Anterior cingulate cortex (tissue), 58 donors: ENCODE data around the gene NRAP.

Experiments used
- DNase-seq, 58 donors: peaks; one replicate each; lab custom pipeline; 2025; lab: John Stamatoyannopoulos, UW

The NRAP gene

DNA sequence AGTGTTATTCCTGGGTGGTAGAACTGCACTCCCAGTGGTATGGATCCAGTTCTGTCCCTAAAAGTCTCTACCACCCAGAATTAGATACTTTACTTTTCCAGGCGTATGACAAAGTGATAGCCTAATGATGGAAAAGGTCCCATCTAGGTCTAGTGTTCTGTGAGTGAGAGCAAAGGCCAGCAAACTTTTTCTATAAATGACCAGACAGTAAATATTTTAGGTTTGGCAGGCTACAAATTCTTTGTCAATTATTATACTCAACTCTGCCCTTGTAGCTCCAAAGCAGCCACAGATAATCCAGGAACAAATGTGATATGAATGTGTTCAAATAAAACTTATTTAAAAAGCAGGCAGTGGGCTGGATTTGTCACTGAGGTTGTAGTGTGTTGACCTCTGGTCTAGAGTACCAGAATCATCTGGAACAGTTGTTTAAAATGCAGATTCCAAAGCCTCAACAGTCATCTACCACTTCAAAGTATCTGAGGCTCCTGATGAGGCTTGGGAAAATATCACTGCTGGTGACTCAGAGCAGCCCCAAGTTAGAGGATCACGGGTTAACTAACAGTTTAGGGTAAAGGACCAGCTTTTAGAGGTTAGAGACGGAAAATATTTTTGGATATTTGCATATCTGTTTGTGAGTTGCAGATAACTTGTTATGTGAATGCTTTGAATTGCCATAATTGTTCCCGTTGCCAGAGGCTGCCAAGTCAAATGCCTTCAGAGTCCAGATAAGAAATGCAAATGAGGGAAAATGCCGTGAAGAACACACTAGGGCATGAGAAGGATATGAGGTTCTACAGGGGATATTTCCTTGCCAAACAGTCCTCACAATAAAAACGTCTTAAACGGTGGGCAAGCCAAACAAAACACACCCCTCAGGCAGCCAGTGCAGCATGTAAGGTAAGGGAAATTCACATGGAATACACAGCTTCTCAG lies 19.4 kb downstream of the NRAP start:
- DNase-seq: no peak

DNA sequence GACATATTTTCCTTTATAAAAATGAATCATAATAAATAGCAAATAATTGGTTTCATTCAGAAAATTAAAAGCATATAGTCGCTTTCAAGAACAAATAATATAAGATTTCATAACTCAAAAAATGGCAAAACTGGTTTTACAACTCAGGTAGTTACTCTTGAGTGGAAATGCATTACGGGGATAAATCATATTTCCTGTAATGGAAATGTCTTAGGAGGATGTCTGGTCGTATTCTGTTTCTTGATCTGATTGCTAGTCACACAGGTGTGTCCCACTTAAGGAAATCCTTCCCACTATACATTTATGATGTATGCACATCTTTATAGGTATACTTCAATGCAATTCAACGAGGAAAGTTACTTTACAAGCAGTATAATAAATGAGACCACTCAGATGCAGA lies 20.7 kb downstream of the NRAP start:
- DNase-seq: no peak

DNA sequence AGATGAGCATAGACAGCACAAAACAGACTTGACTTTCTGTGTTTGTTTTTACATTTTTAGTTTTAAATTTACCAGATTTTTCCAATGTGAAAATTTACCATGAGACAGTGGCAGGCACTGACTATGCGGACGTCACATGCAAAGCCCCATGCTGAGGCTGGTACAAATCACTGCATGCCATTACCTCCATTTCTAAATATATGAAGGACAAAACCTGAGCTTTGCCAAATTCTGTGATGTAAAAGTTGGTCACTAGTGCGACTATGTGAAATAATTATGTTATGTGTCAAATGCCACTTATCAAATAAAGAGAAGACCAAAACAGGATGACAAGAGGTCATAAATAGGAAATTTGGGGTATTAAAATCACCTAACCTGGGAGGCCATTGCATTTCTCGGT lies 22.1 kb downstream of the NRAP start:
- no peak for DNase-seq

DNA sequence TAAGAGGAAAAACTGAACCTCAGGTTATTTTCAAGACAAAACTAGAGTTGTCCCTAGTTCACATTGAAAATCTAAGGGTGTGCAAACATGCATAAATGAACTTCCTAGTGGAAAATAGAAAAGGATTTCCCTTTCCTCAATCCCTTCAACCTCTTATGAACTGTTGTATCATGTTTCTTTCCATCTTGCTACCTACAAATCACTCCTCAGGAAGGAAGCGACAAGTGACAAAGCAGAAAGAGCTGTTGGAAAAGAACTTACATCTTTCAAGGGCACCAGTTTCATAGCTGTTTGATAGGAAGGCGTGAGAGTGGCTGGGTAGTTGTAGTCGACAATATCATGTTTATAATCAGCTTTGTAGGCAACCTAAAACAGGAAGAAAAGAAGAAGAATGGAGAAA lies 23.9 kb downstream of the NRAP start:
- DNase-seq: no peak

DNA sequence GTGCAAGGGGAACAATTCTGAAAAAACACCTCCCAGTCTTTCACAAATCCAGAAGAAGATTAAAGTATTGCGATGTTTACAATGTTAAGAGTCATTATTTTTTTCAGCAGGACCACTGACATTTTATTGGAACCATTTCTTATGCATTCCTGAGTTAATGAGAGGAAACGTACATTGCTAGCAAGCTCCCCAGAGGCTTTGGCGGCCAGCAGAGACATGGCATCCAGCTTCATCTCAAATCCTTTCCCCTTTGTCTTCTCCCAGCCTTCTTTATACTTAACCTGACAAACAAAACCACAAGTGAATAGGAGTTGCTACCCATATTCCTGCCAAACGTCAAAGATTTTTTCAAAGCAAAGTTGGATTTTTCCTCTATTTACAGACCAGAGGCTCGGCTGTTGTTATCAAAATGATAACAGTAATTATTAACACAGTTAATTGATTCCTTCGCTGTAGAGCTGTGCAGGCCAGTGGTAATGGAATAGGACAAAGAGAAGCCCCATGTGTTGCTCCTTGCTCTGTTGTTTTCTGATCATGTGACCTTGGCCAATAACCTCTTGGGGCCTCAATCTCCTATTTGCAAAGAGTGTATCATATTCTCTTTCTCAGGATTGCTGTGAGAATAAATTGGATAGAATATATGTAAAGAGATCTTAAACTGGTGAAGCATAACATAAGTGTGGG lies 32.0 kb downstream of the NRAP start:
- DNase-seq: no peak

DNA sequence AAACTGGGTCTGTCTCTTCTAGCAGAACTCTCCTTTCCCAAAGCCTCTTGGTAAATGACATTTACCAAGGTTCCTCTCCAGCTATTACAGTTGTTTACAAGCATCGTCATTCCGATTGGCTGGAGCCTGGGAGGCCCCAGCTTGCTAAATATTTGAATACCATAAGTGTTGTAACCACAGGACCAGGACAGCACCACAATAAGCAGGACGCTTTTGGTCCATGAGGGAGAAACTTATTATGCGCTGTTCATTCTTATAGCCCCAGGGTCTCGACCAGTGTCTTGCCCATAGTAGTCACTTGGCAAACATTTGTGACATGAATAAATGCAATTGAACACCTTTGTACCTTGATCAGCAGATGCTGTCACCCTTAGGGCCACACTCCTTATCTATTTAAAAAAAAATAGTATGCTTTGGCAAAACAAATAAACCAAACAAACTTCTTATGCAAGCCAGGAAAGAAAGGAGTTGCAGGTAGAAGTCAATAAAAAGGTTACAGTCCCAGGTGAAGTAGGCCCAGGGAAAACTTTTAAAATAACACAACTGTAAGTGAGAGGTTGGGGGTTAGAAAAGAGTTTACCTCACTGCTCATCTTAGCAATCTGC lies 32.8 kb downstream of the NRAP start:
- no peak for DNase-seq

DNA sequence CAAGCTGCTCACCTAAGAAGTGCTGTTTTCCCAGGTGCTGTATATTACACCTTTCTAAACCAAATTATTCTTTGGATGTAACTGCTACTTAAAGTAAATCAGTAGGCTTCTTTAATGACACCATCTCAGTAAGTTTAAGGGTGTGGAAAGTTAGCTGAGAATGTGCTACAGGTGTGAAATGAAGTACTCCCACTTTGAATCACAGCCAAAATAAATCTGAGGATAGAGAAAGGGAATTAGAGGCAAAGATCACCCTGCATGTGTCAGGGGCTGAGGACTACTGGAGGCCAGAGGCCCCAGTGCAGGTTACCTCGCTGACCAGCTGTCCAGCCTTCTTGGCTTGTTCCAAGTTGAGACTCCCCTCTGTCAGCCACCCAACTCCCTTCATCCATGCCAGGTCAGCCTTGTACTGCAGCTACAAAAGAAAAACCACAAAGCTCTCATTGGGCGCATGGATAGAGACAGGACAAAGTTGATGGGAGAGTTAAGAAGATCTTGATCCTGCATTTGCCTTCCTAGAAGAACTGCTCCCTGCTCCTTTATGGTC lies 35.2 kb downstream of the NRAP start:
- no peak for DNase-seq

DNA sequence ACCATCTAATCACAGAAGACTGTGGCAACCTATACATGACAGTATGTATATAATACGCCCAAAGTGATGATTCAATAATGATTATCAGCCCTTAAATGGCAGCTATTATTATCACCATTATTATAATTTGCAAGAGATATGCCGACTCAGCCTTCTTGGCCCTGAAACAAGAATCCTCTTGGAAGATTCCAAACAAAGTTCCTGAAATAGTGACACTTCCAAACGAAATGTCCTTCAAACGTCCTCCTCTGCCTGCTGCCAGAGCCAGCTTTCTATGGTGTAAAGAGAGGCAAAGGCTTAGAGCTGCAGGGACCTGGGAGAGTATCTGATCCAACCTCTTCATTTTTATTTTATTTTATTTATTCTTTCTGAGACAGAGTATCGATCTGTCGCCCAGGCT lies 36.0 kb downstream of the NRAP start:
- no peak for DNase-seq

DNA sequence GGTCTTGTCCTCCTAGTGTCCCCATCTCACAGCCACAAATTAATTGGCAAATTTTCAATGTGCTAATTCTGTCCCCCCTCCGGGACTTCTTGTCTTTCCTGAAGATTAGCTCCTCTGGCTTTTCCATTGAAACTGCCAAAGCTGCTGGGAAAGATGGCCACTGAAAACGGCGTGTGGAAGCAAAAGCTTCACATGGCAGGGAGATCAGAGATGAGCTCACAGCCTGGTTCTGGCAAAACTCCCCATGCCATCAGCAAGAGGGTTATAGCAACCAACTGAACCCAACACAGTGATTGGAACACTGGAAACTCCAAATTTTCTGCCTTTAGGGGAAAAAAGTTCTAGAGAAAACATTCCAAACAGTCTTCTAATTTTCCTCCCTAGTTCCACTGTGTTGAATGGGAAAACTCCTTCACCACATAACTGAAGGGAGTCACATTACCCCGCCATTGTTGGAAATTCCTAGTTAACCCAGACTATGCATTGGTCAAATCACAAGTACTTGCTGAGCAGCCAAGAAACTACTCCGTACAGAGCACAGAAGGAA lies 37.0 kb downstream of the NRAP start:
- DNase-seq: no peak

DNA sequence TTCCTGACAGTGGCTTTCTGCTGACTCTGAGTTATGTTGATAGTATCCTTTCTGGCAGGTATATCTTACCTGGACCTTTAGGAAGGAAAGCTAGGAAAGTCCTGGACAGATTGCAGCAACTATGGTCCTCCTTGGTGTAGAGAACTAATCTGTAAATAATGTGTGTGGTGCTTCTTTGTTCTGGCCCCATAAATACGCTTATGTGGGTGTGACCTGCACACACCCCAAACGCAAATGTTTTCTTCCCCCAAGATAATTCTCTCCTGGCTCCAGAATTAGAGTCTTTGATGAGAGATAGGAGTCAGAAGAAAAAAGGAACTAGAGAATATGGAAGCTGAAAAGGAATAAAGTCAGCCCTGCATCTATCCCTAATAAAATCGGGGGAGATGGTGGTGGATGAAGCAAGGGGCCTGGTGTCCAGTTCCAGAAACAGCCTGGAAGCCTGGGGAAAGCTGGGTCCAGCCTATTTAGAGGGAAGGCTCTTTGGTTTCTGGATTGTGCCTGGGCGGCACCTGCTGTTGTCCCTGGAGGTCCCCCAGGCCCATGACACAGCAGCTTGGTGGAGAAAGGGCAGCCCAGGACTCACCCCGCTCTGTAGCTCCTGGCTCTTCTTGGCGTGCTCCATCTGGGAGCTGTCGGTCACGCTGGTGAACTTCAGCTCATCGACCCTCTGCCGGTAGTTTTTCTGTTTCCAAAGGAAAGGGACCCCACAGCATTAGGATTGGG lies 38.2 kb downstream of the NRAP start:
- no peak for DNase-seq

DNA sequence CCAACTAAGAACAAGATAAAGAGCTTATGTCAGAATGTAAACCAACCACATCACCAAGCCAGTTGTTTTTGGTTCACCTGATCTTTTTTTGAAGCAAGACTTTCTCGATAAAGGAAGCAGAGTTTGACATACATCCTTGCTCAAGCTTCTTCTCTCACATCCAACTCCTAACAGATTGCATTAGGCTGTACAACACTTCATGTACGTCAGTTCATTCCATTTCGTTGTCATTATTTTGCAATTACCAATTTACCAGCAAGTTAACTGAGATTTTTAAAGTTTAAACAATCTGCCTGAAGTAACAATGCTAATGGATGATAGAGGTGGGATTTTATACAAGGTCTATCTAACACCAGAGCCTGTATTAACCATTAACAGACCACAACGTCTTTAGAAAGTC lies 41.0 kb downstream of the NRAP start:
- DNase-seq: no peak

DNA sequence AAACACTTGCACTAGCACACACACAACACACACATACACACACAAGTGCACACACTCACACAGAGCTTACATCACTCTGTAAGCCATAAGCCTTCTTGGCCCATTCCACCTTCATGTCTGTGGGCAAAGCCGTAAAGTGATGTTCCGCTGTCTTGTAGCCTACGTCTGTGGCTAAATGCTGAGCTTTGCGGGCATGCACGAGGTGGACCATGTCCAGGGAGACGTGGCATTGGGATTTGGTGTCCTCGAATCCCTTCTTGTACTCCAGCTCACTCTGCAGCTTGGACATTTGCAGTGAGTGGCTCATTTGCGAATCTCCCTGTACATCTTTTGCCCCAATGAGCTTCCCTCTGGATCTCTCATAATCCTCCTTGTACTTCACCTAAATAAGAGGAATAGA lies 42.0 kb downstream of the NRAP start:
- no peak for DNase-seq

DNA sequence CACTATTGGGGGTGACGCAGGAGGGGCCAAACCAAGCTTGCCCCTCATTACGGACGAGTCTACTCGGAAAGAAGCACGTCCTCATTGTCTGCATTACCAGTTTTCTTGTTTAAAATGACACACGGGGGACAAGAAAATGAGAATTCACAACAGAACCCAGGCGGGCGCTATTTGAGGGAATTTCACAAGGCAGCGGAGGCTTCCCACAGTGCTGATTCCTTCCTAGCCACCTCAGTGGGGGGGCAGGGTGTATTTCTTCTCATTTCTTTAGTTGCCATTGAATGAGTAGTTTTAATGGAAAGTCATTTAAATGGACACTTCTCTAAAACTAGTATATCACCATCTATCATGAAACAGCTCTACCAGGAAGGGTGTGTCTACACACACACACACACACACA lies 42.9 kb downstream of the NRAP start:
- DNase-seq: no peak

DNA sequence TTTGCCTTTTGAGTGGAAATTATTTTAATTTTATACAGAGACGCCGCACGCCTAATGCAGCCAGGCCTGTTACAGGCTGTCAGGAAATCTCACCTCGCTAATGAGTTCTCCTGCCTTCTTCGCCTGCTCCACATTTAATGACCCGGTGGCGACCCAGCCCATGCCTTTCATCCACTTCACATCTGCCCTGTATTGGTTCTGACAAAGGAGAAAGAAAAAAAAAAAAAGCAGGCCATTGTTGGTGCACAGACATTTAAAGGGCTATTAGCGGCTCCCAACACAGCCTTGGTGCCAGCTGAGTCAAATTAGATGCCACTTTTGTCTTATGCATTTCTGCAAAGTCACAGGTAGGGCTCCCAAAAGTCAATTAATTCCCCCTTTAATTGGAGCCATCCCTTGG lies 43.3 kb downstream of the NRAP start:
- no peak for DNase-seq

DNA sequence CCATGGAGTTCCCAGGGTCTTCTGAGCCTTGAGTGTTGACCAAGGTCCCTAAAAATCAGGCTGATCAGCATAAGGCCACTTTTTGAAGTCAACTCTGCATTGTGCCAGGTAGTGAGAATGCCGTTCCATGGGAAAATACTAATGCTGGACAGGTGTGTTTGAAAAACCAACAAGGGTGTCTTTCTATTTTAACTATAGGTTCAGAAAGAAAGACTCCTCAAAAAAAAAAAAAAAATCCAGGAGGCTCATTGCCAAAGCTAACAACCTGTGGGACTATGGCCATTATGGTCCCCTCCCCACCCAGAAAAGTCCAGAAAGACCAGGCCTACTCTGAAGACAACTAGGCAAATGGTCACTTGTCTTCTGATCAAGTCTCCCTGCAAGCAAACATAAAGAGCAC lies 44.4 kb downstream of the NRAP start:
- no peak for DNase-seq

DNA sequence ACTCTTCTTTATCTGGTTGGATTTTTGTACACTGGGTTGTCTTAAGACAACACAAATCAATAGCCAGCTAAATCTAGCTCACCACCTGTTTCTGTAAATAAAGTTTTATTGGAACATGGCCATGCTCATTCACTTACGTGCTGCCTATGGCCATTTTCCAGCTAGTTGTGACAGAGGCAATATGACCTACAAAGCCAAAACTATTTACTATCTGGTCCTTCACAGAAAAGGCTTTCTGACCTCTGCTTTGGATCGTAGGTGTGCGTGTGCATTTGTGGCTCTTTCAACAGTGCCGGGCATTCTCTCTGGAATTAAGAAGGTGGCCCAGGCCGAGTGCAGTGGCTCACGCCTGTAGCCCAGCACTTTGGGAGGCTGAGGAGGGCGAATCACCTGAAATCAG lies 45.5 kb downstream of the NRAP start:
- no peak for DNase-seq

DNA sequence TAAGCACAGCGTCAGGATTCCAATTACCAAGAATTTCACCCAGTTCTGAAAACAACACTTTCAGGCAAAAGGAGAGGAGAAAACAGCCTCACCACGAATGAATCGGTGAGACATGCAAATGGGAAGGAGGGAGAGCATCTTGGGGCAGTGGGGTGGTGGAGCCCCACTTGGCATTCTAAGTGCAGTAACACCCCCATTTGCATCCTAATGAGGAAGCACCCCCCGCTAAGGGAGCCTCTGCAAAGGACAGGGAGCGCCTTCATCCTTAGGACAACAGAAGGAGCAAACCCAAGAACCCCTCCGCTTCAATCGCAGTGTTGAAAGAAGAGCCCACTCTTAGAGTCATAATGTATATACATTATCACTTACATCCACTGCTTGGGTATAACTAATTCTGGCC lies 46.8 kb downstream of the NRAP start:
- no peak for DNase-seq

DNA sequence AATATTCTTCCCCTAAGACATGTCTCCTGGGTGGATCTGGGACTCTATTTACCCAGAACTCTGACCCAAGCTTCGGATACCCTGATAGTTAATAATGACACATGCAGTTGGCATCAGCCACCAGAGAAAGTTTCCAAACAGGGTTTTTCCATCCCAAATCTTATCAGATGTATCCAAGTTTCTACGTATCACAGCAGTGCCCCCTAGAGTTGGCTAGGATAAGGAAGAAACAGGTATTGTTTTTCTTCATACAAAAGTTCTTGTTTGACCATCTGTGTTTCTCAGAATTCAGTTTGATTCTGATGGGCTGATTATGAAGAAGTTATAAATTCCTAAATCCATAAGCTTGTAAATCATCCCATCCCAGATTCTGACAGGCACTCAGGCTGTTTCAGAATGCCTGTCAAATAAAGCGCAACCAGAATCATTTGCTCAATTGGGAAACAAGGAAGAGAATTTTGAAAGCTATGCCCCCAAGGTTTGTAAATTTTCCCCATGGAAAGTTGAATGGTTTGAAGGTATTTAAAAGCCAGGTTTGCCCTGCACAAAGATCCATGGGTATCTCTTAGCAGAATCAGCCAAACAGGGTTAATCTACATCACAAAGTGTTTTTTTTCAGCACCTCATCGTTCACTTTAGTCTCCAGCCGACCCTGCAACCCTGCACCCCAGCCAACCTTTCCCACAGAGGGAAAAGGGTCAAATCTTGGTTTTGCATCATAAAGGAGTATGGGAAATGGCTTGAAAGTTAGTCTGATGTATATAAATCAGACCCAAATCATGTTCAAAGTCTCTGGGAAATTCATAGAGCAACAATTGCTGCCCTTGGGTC lies 47.4 kb downstream of the NRAP start:
- peak in 1 of 58 donors; percentile 6 for DNase-seq

DNA sequence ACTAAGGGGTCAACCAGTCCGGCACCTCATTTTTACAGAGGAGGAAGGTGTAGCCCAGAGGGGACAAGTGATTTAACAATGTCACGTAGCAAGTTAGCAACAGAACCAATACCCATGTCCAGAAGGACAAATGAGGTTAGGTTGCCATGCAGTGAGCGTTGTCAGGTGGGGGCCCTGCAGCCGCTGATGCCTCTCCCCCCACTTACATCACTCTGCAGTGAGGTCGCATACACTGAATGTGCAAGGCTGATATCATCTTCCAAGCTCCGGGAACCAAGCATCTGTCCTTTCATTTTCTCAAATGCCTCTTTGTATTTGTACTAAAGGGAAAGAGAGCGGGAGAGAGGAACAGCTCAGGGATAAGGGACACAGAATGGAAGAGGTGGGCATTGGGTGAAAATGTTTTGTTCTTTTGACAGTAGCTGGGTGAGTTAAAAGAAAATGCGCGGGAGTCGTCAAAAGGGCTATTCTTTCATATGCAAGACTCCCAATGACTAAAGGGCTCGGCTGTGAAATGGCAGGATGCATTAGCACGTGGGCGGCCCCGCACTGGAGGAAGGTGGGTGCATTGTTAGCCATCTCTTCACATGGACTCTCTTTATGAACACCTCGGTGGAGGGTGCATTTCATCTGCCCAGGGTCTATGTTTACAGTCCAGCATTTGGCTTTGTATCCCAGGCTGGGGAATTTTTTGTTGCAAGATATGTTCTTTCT lies 49.7 kb downstream of the NRAP start:
- DNase-seq: peak in 2 of 58 donors; percentile 8 to 13
